Testis (tissue), 3 donors: ENCODE measurements around the gene DCAF12. TPM values are rescaled to one million over a fixed set of nuclear protein-coding genes. Genes with fewer than 3 reads are reported as not detected.

Experiments used
- polyA plus RNA-seq: library from polyadenylated mRNA; stranded (reverse); fragments of 350-450 nt; fragmentation: Illumina TruSeq; extraction: RNeasy Lipid Tissue Mini Kit (QIAGEN cat#74804); gene quantifications from one replicate; pipeline ENCODE4 v1.2.3, GENCODE V29; 2014; ENCODE audit warnings: low read depth, low replicate concordance; ENCODE audit not compliant: insufficient read depth
- small RNA-seq, 2 donors: library from RNA; depleted of rRNA; stranded (forward); fragments of <200 nt; gene quantifications; one replicate each; pipeline ENCODE3, GENCODE V24; 2016
- total RNA-seq, 2 donors: library from RNA; depleted of rRNA; stranded (reverse); fragments of >200 nt; gene quantifications; one replicate each; pipeline ENCODE4 v1.2.3, GENCODE V29; 2016

Gene DCAF12
- total and polyA plus RNA-seq, 3 donors from 2014 or later, result 99.3 to 169 (median 120) TPM

Small RNAs within 50 kb of the gene (small RNA-seq; reads per million reads assigned to genes)
- 0 reads per million in 2 donors for gene RN7SKP114

Other genes starting within 250 kb of the DCAF12 start
- gene UBAP2, start 77.8 kb downstream of the DCAF12 start, total RNA-seq, result 10 to 100 TPM; 72.1 to 78.5 TPM
- 94.2 TPM for gene UBAP2, start 77.8 kb downstream of the DCAF12 start, polyA plus RNA-seq
- gene UBAP1, start 52.3 kb upstream of the DCAF12 start, total RNA-seq, result 10 to 100 TPM; 65.1 to 81.9 TPM
- gene UBAP1, start 52.3 kb upstream of the DCAF12 start, polyA plus RNA-seq, result 127 TPM
- gene KIF24, start 202.6 kb upstream of the DCAF12 start, total RNA-seq, result 10 to 100 TPM; 18.3 to 20.0 TPM
- 34.7 TPM for gene KIF24, start 202.6 kb upstream of the DCAF12 start, polyA plus RNA-seq
- 10 to 100 TPM; 16.7 to 20.9 TPM for gene NUDT2, start 202.9 kb upstream of the DCAF12 start, total RNA-seq
- 21.1 TPM for gene NUDT2, start 202.9 kb upstream of the DCAF12 start, polyA plus RNA-seq